Stomach (tissue), 4 donors: Measurements from ENCODE around the gene KCNJ18.
"Not testable (repeated sequence)": the region's sequence is repeated elsewhere in the genome, so short reads cannot be mapped to it uniquely, and the experiment has no call there.

Experiments
- CTCF ChIP-seq, 7 experiments: fragments of 450-650 bp in 4 of 7; fragments of 200-600 bp in 3 of 7; sonication (generic) in 3 of 7; IDR thresholded peaks; one replicate each; pipeline ENCODE4 v1.5.1; 2016 to 2019; ENCODE audit warnings: antibody characterized with exemption in 7 of 7, control low read depth in 2 of 7, mild to moderate bottlenecking in 1 of 7
- EP300 ChIP-seq: sonication (generic); formaldehyde crosslinking; IDR thresholded peaks from one replicate; pipeline ENCODE4 v1.6.1; 2017; ENCODE audit warnings: antibody characterized with exemption
- POLR2A ChIP-seq, 4 donors: fragments of 450-650 bp; IDR thresholded peaks; one replicate each; pipeline ENCODE4 v1.6.1; 2016; ENCODE audit warnings: antibody characterized with exemption in 4 of 4, control low read depth in 2 of 4, mild to moderate bottlenecking in 1 of 4, moderate library complexity in 1 of 4
- POLR2AphosphoS5 ChIP-seq, 3 donors: sonication (generic); formaldehyde crosslinking; IDR thresholded peaks; one replicate each; pipeline ENCODE4 v1.6.1; 2016; ENCODE audit warnings: antibody characterized with exemption in 3 of 3

- TF ChIP-seq POLR2A (IDR thresholded peaks at IDR 0.05); CTCF (IDR thresholded peaks at IDR 0.05); EP300; POLR2AphosphoS5 (IDR thresholded peaks at IDR 0.05): not testable (repeated sequence)
Measured at GRCh38 chr17:21665171-21665570, 27.2 kb upstream of the KCNJ18 start.
